GM18502 (cell line): ENCODE results near the gene POMT1.

ENCODE experiments used
- ATAC-seq: cut with Tn5 transposase; IDR thresholded peaks from one replicate; pipeline ENCODE4 v1.9.1; 2021; ENCODE audit warnings: mild to moderate bottlenecking; ENCODE audit not compliant: unreplicated experiment, poor library complexity

Gene POMT1

DNA sequence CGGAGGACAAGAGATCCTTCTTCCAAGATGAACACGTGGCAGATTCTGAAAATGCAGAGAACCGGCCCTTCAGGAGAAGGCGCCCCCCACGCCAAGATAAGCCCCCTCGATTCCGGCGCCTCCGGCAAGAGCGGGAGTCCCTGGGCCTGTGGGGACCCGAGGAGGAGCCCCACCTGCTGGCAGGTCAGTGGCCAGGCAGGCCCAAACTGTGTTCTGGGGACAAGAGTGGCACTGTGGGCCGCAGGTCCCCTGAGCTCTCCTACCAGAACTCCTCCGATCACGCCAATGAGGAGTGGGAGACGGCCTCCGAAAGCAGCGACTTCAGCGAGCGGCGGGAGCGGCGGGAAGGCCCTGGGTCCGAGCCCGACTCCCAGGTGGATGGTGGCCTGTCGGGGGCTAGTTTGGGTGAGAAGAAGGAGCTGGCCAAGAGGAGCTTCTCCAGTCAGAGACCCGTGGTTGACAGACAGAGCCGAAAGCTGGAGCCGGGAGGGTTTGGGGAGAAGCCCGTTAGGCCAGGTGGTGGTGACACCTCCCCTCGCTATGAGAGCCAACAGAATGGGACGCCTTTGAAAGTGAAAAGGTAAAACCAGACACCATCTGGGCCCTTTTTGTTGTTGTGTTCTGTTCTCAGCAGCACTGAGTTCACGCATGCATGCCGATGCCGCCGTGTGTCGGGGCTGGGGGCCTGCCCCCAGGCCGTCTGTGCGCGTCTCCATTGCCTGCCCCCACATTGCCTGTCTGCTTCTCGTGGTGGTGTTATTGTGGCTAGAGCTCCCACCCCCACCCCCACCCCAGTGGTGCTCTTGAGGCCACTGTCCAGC, 26.6 kb upstream of the POMT1 start:
- no peak for ATAC-seq

DNA sequence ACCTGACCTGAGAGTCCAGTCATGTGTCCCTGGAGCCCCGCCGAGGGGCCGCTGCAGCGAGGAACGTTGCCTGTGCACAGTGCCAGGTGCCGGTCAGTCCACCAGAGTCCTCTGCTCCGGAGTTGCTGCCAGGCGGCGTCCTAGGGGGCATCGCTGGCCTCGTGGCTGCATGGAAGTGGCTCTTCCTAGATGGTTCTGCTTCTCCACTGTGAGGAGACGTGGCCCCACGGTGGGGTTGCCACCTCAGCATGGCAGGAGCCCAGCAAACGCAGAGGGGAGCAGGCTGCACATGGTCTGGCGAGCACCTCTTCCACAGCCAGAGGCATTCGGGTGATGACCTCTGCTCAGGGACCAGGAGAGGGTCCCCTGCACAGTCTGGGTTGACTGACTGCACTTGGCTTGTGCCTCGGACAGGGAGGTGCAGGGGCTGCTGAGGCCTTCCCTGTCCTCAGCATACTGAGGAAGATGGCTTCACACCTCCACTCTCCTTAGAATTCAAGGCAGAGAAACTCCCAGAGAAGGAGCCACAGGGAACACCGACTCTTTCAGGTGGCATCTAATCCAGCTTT, 25.9 kb upstream of the POMT1 start:
- ATAC-seq = no peak

DNA sequence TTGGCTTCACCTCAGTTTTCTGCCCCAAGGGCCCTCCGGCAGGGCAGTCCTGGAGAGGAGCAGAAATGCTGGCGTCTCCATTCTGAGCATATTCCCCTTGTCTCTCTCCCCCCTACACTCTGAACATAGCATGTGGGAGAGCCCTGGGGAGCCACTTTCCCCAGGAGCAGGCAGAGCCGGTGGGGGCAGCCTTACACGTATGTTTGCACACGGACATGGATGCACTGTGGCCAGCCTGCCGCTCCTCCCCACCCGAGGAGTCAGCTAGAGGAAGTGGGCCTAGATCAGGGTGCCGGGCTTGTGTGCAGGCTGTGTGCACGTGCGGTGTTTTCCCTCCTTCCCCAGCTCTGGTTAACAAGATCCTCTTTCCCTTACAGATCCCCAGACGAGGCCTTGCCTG, 25.4 kb upstream of the POMT1 start:
- no peak for ATAC-seq

DNA sequence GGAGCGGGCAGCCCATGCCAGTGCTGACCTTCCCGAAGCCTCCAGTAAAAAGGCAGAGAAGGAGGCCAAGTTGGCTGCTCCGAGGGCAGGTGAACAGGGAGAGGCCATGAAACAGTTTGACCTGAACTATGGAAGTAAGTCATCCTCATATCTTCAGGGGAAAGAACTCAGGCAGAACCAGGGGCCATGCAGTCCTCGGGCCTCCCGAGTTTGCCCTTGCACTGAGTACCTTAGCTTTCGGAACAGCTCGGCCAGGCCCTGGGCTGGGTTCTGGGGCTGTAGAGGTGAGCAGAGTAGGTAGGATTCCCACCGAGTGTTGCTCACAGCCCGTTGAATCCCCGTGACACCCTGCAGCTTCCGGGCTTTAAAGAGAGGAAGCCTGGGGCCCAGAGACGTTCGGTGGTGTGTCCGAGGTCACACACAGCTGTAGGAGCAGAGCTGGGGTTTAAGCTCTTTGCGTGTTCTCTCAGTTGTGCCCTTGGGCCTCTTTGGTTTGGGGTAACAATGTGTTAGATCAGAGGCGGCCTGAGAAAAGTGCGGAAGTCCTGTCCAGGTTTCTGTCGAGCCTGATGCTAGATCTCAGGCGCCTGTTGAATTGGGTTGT, 24.8 kb upstream of the POMT1 start:
- no peak for ATAC-seq

DNA sequence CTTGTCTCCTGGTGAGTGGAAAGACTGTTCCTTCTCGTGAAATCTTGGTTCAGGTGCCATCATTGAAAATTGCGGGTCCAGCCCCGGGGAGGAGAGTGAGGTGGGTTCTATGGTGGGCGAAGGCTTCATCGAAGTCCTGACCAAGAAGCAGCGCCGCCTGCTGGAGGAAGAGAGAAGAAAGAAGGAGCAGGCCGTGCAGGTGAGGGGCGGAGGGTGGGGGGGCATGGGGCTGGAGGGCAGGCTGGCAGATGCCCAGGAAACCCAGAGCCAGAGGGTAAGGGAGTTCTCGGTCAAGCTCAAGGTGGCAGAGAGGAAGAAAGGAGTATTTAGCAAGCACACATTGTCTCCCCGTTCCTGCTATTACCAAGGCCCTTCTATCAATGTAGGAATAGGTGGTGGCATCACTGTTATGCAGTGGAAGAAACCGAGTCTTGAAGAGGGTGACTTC, 24.3 kb upstream of the POMT1 start:
- ATAC-seq = no peak

DNA sequence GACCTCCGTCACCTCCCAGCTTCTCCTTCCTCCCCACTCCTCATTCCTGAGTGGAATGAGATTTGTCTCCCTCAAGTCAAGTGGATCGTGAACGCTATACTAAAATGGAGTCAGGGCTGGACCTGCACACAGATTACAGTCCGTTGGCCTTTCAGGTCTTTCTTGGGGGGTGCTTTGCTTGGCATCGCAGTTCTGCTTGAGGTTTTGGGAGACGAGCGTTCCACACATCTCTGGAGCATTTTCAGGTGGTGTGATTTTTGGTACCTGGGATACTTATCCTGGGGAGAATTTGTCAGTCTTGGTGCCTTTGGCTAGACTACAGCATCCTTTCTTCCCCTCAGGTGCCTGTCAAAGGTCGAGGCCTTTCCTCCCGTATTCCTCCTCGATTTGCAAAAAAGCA, 23.8 kb upstream of the POMT1 start:
- no peak for ATAC-seq

DNA sequence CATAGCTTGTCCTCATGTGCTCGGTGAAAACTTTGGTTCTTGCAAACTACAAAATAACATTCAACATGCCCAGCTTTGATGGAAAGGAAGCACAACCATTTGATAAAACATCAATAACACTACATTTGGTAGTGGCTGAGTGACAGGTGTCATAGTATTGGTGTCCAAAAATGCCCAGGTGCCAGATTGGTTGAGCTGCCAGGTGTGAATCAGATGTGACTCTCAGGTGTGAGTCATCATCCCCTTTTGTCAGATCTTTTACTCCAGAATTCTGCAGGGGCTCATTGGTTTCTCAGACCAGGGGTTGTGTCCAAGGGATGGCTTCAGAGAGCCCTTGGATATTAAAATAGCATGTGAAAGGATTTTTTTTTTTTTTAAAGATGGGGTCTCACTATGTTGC, 22.5 kb upstream of the POMT1 start:
- no peak for ATAC-seq

DNA sequence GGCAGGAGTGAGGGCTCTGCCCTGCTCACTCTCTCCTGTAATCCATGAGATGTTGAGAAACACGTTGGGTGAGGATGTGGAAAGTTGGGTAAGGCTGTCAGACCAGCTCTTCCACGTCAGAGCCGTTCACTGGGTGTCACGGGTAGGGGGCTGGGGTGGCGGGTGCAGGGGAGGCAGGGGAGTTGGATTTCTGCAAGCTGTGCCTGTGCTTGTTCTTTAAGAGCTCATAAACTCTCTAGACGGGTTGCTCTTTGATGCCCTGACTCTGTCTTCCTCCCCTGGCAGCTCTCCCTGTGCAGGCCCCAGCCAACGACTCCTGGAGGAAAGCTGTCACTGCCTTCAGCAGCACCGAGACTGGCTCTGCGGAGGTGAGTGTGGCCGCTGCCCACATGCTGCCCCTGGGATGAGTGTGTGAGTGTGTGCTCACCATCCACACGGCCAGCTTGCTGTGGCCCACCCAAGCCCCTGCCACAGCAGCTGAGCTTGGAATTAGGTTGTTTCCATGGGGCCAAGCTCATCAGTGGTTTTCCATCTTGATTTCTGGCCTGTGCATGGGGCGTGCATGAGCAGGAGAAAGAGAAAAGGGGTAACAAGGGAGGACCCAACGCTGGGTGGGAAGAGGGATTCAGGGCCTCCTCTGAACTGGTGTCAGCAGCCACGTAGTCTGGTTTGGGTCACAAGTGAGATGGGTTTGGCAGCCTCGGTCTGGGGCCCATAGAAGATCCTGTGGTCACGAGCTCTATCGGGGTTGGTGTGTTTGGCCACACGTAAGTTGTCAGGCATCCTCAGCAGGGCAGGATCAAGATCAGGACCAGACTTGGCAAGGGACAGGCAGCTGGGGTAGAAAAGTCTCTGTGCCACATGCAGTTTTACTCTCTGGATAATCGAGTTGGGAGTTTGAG, 21.0 kb upstream of the POMT1 start:
- ATAC-seq = no peak

DNA sequence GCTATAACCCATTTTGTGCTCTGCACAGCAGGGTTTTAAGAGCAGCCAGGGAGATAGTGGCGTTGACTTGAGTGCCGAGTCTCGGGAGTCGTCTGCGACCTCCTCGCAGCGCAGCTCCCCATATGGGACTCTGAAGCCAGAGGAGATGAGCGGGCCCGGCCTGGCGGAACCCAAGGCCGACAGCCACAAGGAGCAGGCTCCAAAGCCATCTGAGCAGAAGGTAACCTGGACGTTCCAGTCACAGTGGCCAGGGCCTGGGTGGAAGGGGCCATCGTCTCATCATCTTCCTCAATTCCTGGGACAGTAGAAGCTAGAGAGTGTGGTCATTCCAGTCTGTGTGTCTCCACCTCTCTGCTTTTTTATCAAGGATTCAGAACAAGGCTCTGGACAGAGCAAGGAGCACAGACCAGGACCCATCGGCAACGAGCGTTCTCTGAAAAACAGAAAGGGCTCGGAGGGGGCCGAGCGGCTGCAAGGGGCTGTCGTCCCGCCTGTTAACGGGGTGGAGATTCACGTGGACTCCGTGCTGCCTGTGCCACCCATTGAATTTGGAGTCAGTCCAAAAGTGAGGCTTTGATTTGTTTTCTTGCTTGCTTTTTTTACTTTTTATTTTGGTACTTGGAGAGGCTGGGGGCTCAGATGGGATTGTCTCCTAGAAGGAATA, 20.2 kb upstream of the POMT1 start:
- ATAC-seq = no peak

DNA sequence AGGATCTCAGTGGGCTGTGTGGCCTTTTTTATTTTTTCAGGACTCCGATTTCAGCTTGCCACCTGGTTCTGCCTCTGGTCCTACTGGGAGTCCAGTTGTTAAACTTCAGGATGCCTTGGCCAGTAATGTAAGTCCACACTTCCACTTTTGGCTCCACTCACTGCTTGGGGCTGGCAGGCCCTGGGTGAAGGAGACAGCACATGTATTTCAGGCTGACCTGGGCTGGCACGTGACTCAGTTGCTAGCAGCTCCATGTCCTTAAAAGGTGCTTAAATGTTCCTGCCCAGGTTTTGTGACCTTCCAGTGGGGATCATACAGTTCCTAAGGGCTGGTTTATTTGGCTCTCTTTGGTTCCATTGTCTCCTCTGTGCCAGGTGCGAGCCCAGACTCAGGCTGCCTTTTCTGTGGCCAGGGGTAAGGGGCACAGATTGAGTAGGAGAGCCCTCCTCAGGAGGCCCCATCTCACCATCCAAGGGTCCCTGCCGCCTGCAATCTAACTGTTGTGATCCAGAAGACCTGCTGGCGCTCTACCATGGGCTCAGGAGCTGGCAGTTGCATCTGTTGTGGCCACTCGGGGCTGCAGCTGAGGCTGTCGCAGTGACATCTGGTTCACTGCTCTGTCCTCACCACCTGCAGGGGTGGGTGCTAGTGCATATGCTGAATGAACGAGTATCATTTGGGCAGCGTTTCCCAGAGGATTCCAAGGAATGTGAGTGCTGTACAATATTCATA, 19.2 kb upstream of the POMT1 start:
- ATAC-seq = no peak

DNA sequence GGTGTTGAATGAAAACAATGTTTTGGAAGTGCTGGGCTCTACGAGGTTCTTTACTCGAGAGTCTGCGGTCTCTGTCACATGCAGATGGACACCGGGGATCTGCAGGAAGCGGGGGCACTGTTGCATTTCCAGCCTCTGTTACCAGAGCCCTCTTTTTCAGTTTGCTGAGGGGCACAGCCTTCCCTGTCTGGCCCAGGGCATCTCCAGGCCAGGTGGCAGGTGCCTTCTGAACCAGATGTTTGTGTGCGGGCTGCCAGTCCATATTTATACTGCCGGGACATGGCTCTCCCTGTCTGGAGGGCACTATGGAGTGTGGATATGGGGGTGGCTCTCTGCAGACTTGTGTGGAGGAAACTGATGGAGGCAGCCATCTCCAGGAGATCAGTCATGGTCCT, 18.7 kb upstream of the POMT1 start:
- no peak for ATAC-seq

DNA sequence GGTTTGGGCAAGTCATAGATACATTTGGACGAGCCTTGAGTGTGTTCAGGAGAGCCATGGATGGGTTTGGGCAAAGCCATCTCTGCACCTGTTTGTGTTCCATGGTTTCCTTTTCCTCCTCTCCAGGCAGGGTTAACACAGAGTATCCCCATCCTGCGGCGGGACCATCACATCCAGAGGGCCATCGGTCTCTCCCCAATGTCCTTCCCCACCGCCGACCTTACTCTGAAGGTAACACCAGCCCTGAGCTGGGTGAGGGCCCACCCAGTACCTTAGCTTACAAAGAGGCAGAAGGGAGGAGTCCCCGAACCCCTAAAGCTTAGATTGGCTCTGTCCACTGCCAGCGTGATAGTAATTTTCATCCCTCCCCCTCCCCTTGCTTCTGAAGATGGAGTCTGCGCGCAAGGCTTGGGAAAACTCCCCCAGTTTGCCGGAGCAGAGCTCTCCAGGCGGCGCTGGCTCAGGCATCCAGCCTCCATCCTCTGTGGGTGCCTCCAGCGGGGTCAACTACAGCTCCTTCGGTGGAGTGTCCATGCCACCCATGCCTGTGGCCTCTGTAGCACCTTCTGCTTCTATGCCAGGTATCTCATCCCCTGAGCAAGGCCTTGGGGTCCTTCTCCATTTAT, 18.0 kb upstream of the POMT1 start:
- ATAC-seq = no peak

DNA sequence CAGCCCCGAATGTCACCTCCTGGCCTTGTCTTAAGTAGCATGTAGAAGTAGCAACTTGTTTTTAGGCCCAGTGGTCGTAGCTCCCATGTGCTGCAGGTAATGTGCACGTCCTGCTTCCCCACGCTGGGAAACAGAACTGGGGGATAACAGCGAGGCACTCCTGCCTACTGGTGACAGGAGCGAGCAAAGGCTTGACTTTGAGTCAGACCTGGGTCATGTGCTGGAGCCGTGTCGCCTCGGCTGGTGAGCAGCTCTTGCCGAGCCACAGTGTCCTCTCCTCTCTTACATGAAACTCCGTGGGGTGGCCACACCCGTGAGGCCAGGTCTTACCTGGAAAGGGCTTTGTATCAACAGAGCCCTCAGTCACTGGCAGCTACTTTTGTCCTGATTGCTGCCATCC, 17.5 kb upstream of the POMT1 start:
- no peak for ATAC-seq

DNA sequence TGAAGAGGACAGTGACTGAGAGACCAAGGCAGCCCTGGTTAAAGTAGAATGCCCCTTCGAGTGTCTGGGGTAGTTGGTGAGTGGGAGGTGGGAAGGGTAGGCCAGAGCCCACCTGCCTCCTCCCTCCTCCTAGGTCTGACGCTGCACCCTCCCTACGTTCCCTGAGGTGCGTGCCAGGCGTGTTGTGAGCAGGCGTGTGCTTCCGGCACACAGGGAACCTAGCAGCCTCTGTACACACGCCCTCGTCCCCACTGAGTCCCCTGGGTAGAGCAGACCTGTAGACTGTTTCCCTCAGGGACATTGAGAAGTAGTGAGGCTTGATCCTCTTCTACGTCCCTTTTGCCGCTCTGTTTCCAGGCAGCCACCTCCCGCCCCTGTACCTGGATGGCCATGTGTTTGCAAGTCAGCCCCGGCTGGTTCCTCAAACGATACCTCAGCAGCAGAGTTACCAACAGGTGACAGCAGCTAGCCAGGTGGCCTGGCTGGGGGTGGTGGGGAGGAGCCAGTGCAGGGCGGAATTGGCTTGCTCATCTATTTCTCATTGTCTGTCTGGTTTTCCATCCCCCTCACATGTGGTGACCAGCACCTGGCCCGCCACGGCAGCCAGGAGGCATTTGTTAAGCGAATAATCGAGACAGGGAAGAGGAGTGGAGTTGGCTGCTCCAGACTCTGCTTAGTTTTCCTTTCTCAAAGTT, 16.8 kb upstream of the POMT1 start:
- no peak for ATAC-seq

DNA sequence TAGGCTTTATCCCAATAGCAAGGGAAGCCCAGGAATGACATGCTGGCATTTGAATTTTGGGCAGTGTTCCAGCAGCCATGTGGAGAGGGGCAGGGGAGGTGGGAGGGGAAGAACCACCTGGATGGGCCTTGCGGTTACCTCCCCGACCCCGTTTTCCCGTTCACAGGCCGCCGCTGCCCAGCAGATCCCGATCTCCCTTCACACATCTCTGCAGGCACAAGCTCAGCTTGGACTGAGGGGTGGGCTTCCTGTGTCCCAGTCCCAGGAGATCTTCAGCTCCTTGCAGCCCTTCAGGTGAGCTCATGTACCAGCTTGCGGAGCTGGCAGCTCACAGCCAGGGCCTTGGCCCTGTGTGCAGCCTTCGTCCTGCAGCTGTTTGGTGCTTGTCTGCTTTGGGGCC, 15.7 kb upstream of the POMT1 start:
- no peak for ATAC-seq

DNA sequence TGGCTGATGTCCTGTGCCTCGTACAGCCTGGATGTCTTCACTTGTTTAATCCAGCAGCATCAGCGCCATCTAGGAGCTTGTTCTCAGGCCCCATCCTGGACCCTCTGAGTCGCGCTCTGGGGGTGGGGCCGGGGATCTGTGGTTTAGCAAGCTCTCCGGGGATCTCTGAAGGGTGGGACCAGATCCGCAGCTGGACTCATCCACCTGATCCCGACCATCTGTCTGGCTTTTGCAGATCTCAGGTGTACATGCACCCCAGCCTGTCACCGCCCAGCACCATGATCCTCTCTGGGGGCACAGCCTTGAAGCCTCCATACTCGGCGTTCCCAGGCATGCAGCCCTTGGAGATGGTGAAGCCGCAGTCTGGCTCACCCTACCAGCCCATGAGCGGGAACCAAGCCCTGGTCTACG, 15.1 kb upstream of the POMT1 start:
- no peak for ATAC-seq

DNA sequence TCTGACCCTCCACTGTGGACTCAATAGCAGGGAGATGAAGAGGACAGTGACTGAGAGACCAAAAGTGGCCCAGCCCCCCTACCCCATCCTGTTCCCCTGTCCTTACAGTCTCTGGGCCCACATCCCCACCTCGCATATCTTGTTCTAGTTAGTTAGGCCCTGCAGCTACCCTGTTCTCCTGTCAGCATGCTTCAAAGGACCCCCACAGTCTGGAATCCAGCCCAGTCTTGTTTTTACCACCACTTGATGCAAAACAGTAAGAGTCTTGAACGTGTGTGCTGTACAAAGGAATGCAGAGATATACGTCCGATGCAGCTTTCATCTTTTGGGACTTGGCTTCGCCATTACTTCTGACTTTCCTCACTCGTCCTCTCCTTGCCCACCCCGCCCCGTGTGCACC, 12.2 kb upstream of the POMT1 start:
- no peak for ATAC-seq

DNA sequence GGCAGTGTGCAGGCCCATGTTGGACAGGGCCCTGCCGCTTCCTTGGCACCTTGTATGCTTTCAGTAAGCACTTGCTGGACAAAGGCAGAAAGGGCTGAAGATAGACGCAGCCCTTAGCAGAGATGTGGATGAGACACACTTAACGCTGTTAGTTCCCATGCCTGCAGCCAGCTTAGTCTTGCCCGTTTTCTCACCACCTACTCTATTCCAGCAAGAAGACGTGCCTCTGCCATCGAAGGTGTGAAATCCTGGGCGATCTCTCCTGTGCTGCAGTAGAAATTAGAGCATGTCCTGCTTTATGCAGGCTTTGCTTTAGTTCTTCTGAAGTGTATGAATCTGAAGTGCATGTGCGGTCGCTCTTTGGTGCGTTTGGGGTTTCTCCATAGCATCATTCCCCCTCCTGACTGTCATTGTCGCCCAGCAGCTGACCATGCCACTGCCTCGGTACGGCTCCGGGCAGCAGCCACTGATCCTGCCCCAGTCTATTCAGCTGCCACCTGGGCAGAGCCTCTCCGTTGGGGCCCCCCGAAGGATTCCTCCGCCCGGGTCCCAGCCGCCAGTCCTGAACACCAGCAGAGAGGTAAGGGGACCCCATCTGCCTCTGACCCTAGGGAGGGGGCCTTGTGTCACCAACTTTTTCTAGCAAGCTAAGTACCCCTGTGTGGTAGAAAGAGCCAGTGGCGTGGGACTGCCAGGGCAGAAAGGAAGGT, 11.6 kb upstream of the POMT1 start:
- ATAC-seq = no peak
